ENCODE results near the gene SPN. TPM values are rescaled to one million over a fixed set of nuclear protein-coding genes. Genes with fewer than 3 reads are reported as not detected.
"Not testable (repeated sequence)": the region's sequence is repeated elsewhere in the genome, so short reads cannot be mapped to it uniquely, and the experiment has no call there.

SPN gene
- total RNA-seq, 1 donor from 2014 or later, result 7.4 TPM

GRCh38 chr16:29650771-29651170 lies 12.3 kb upstream of the SPN start:
- no peak for DNase-seq (ENCODE audit: extremely low spot score in 2 of 2)
- no peak overlapping the region for H3K4me3 ChIP-seq

GRCh38 chr16:29651774-29652349 lies 11.2 kb upstream of the SPN start:
- Histone ChIP-seq H3K9me3 (no peaks in the 10 kb centered on the region), H3K4me1 (no peaks in the 10 kb centered on the region), H3K27ac (no peak overlapping the region), H3K36me3 (no peaks in the 10 kb centered on the region), H3K4me3 (no peak overlapping the region), H3K27me3 (no peaks in the 10 kb centered on the region)
- TF ChIP-seq CTCF (IDR thresholded peaks at IDR 0.05) (no peak), POLR2A (IDR thresholded peaks at IDR 0.05) (no peak), POLR2AphosphoS5 (IDR thresholded peaks at IDR 0.05; ENCODE audit: insufficient read depth in 1 of 2, low read depth in 1 of 2) (no peak)
- no peak for DNase-seq (ENCODE audit: extremely low spot score in 2 of 2)
- intact Hi-C loops (cut with DNase I), result no loop called here

More at GRCh38 chr16:29650771-29651170, 12.3 kb upstream of the SPN start:
- H3K4me1 ChIP-seq, result no peaks in the 10 kb centered on the region
- no peak overlapping the region for H3K27ac ChIP-seq
- H3K27me3 ChIP-seq, result no peaks in the 10 kb centered on the region
- intact Hi-C loops (cut with DNase I), result no loop called here
- H3K9me3 ChIP-seq, result no peaks in the 10 kb centered on the region
- no peak for TF ChIP-seq POLR2A (IDR thresholded peaks at IDR 0.05)
- no peak for TF ChIP-seq CTCF (IDR thresholded peaks at IDR 0.05)
- no peak for TF ChIP-seq POLR2AphosphoS5 (IDR thresholded peaks at IDR 0.05; ENCODE audit: insufficient read depth in 1 of 2, low read depth in 1 of 2)
- no peaks in the 10 kb centered on the region for H3K36me3 ChIP-seq

- H3K4me1 ChIP-seq, result no peaks in the 10 kb centered on the region
- no peak overlapping the region for H3K27ac ChIP-seq
- H3K27me3 ChIP-seq, result no peaks in the 10 kb centered on the region
- H3K36me3 ChIP-seq, result no peaks in the 10 kb centered on the region
- no peak overlapping the region for H3K4me3 ChIP-seq
- no peak for TF ChIP-seq CTCF (IDR thresholded peaks at IDR 0.05)
- TF ChIP-seq POLR2A (IDR thresholded peaks at IDR 0.05), result no peak
- no peak for TF ChIP-seq POLR2AphosphoS5 (IDR thresholded peaks at IDR 0.05; ENCODE audit: insufficient read depth in 1 of 2, low read depth in 1 of 2)
- intact Hi-C loops (cut with DNase I), result no loop called here
- H3K9me3 ChIP-seq, result no peaks in the 10 kb centered on the region
- no peak for DNase-seq (ENCODE audit: extremely low spot score in 2 of 2)
Measured at GRCh38 chr16:29653471-29653870, 9.6 kb upstream of the SPN start.

- DNase-seq (ENCODE audit: extremely low spot score in 2 of 2); H3K9me3 ChIP-seq; H3K27ac ChIP-seq; H3K4me3 ChIP-seq; intact Hi-C loops (cut with DNase I); H3K4me1 ChIP-seq; H3K36me3 ChIP-seq; H3K27me3 ChIP-seq: not testable (repeated sequence)
Measured at GRCh38 chr16:29653890-29654289, 9.2 kb upstream of the SPN start.

GRCh38 chr16:29656688-29657523 lies 6.1 kb upstream of the SPN start:
- intact Hi-C loops (cut with DNase I), result no loop called here
- H3K36me3 ChIP-seq, result no peaks in the 10 kb centered on the region
- no peaks in the 10 kb centered on the region for H3K27me3 ChIP-seq
- no peak overlapping the region for H3K4me3 ChIP-seq
- H3K4me1 ChIP-seq, result no peaks in the 10 kb centered on the region
- TF ChIP-seq POLR2AphosphoS5 (IDR thresholded peaks at IDR 0.05; ENCODE audit: insufficient read depth in 1 of 2, low read depth in 1 of 2), result no peak
- no peak for TF ChIP-seq CTCF (IDR thresholded peaks at IDR 0.05)
- no peak for TF ChIP-seq POLR2A (IDR thresholded peaks at IDR 0.05)
- DNase-seq (ENCODE audit: extremely low spot score in 2 of 2), result no peak
- H3K27ac ChIP-seq, result no peak overlapping the region
- no peaks in the 10 kb centered on the region for H3K9me3 ChIP-seq

Measured in vagina (tissue), 2 donors.